ENCODE data around the gene MAP10.

The MAP10 gene

GRCh38 chr1:232797856-232798510 lies 7.2 kb upstream of the MAP10 start:
- DNase-seq = no peak

- DNase-seq = no peak
Measured at GRCh38 chr1:232798920-232799319, 6.3 kb upstream of the MAP10 start.

GRCh38 chr1:232806186-232806510 lies 932 bp downstream of the MAP10 start:
- DNase-seq = no peak

- DNase-seq = no peak
Measured at GRCh38 chr1:232810856-232811255, 5.6 kb downstream of the MAP10 start.

GRCh38 chr1:232812560-232812959 lies 7.3 kb downstream of the MAP10 start:
- no peak for DNase-seq

GRCh38 chr1:232813097-232813496 lies 7.9 kb downstream of the MAP10 start:
- no peak for DNase-seq

GRCh38 chr1:232813760-232814159 lies 8.5 kb downstream of the MAP10 start:
- no peak for DNase-seq

- DNase-seq = no peak
Measured at GRCh38 chr1:232816324-232816723, 11.1 kb downstream of the MAP10 start.

- no peak for DNase-seq
Measured at GRCh38 chr1:232818040-232818439, 12.8 kb downstream of the MAP10 start.

GRCh38 chr1:232820431-232820830 lies 15.2 kb downstream of the MAP10 start:
- no peak for DNase-seq

GRCh38 chr1:232822530-232822929 lies 17.3 kb downstream of the MAP10 start:
- DNase-seq = no peak

GRCh38 chr1:232826318-232826717 lies 21.1 kb downstream of the MAP10 start:
- DNase-seq = no peak

- DNase-seq = no peak
Measured at GRCh38 chr1:232830661-232831060, 25.4 kb downstream of the MAP10 start.

- DNase-seq = no peak
Measured at GRCh38 chr1:232831895-232832294, 26.7 kb downstream of the MAP10 start.

- no peak for DNase-seq
Measured at GRCh38 chr1:232834066-232834465, 28.9 kb downstream of the MAP10 start.

GRCh38 chr1:232835166-232835565 lies 29.9 kb downstream of the MAP10 start:
- no peak for DNase-seq

- DNase-seq = no peak
Measured at GRCh38 chr1:232837087-232837486, 31.9 kb downstream of the MAP10 start.

- DNase-seq = no peak
Measured at GRCh38 chr1:232841823-232842565, 36.8 kb downstream of the MAP10 start.

- no peak for DNase-seq
Measured at GRCh38 chr1:232844791-232845190, 39.6 kb downstream of the MAP10 start.

- DNase-seq = no peak
Measured at GRCh38 chr1:232845406-232845955, 40.3 kb downstream of the MAP10 start.

- no peak for DNase-seq
Measured at GRCh38 chr1:232851532-232851931, 46.3 kb downstream of the MAP10 start.

- no peak for DNase-seq
Measured at GRCh38 chr1:232853994-232854797, 49.0 kb downstream of the MAP10 start.

- DNase-seq = no peak
Measured at GRCh38 chr1:232854798-232855159, 49.6 kb downstream of the MAP10 start.

- no peak for DNase-seq
Measured at GRCh38 chr1:232856541-232856940, 51.3 kb downstream of the MAP10 start.
